ENCODE results near the gene SPATA21. TPM values are rescaled to one million over a fixed set of nuclear protein-coding genes. Genes with fewer than 3 reads are reported as not detected.

The SPATA21 gene
- total RNA-seq: not detected in 2 replicates

GRCh38 chr1:16436946-16437474 lies at the start of gene SPATA21:
Gene SPATA21, minus strand, starts transcription at chr1:16437424. Its CDS starts 6,053 bp downstream, at chr1:16431371.

GRCh38 chr1:16440470-16441281 lies 3.5 kb upstream of the SPATA21 start, which contains the start of gene NECAP2:
Gene NECAP2, plus strand, starts transcription at chr1:16440724. Its CDS starts 38 bp downstream, at chr1:16440762.

DNA sequence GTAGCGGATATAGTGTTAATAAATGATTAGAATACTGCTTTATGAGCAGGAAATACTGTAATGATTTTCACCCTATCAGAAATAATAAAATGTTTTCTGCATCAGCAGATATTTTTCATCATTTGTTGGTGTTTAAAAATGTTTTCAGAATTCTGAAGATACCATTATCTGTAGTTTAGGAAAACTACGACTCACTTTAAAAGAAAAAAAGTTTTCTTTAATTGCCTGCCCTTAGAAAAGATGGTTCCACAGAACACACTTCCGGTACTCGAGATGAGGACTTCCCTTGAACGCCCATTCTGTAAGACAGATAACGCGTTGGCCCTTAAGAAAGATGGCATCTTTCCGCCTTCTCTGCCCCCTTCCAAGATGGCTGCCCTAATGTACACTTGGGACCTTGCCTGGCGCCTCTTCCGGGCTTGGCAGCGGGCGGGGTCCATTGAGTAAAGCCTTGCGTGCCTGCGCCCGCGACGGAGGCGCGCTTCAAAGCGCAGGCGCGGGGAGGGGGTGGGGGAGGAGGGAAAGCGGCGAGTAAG lies 70.4 kb downstream of the SPATA21 start, which contains the start of gene SZRD1:
TSS of gene SZRD1 (plus strand) at position 521 of the 536 bp plus-strand sequence. CDS start 16 bp downstream, outside the sequence.

DNA sequence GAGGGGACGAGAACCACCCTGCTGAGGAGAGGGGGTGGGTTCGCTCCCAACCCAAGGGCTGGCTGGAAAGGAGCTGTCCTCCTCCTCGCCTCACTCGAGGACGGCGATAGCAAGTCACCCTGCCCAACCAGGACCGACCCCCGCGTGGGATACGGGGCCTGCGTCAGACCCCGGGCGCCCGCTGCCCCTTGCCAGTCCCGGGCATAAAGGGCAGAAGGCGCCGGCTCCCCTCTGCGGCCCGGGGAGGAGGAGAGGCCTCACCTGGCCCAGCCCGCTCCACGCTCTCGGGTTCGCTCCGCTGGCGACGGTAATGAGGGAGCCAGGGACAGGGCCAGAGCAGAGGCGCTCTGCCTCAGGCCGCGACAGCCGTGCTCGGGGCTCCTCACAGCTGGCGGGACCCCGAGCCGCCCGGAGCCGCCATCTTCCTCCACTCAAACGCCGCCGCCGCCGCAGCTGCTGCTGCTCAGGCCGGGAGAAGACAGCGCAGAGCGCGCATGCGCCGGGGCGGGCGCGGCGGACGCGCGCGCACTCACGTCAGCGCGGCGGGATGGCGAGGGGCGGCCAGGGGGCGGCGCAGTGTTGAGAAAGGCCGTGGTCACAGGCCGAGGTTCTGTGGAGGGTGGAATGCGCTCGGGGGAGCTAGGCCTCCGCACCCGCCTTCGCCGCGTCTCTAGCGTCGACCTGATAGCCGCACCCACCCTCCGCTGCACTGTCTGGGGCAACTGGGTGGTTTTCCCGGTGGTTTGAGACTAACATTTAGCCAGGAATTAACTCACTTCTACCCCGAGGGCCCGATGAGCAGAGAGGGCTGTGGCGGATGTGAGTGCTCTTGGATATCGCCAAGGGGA lies 85.0 kb downstream of the SPATA21 start, which contains the start of gene FBXO42:
TSS of gene FBXO42 (minus strand) at position 487 of the 848 bp plus-strand sequence. CDS start 37,062 bp downstream, outside the sequence.

Other genes with a start within 250 kb of the SPATA21 start
- 4.5 and 11.4 TPM in 2 replicates for gene ARHGEF19, start 224.8 kb downstream of the SPATA21 start, total RNA-seq
- gene CPLANE2, start 200.2 kb downstream of the SPATA21 start, total RNA-seq: 1.1 and 2.3 TPM in 2 replicates
- gene FBXO42, start 84.9 kb downstream of the SPATA21 start, total RNA-seq: 9.4 and 20.6 TPM in 2 replicates
- gene SZRD1, start 70.2 kb downstream of the SPATA21 start, total RNA-seq: 54.2 and 60.6 TPM in 2 replicates
- gene NECAP2, start 3.3 kb upstream of the SPATA21 start, total RNA-seq: 83.8 and 84.6 TPM in 2 replicates
- not detected in 2 replicates for gene RNU1-1, start 76.9 kb upstream of the SPATA21 start, total RNA-seq
- 13.8 and 14.8 TPM in 2 replicates for gene NBPF1, start 176.1 kb upstream of the SPATA21 start, total RNA-seq
- gene RNU1-3, start 229.5 kb upstream of the SPATA21 start, total RNA-seq: not detected in 2 replicates